ENCODE measurements around the gene RAB20.

The RAB20 gene

GRCh38 chr13:110605132-110605531, 43.6 kb upstream of the RAB20 start:
- no peak for ATAC-seq
- TF ChIP-seq ZFP30 (CRISPR knock-in tag; IDR thresholded peaks at IDR 0.05) (no peak), RARB (CRISPR knock-in tag; IDR thresholded peaks at IDR 0.05) (no peak), TSHZ2 (CRISPR knock-in tag; IDR thresholded peaks at IDR 0.05) (no peak), SNAI2 (CRISPR knock-in tag; IDR thresholded peaks at IDR 0.05) (no peak), GLIS3 (CRISPR knock-in tag; IDR thresholded peaks at IDR 0.05) (no peak), ESRRG (CRISPR knock-in tag; IDR thresholded peaks at IDR 0.05) (no peak), OSR1 (CRISPR knock-in tag; IDR thresholded peaks at IDR 0.05) (no peak), BACH2 (CRISPR knock-in tag; IDR thresholded peaks at IDR 0.05; ENCODE audit: borderline replicate concordance) (no peak), ZFP3 (CRISPR knock-in tag; IDR thresholded peaks at IDR 0.05) (no peak), ZNF565 (CRISPR knock-in tag; conservative IDR thresholded peaks at IDR 0.05; ENCODE audit: low read depth) (no peak), CSDC2 (CRISPR knock-in tag; IDR thresholded peaks at IDR 0.05) (no peak), ZC3H10 (CRISPR knock-in tag; IDR thresholded peaks at IDR 0.05) (no peak), TOX (CRISPR knock-in tag; IDR thresholded peaks at IDR 0.05; ENCODE audit: borderline replicate concordance) (no peak)
- TF ChIP-seq, protein P1, sequence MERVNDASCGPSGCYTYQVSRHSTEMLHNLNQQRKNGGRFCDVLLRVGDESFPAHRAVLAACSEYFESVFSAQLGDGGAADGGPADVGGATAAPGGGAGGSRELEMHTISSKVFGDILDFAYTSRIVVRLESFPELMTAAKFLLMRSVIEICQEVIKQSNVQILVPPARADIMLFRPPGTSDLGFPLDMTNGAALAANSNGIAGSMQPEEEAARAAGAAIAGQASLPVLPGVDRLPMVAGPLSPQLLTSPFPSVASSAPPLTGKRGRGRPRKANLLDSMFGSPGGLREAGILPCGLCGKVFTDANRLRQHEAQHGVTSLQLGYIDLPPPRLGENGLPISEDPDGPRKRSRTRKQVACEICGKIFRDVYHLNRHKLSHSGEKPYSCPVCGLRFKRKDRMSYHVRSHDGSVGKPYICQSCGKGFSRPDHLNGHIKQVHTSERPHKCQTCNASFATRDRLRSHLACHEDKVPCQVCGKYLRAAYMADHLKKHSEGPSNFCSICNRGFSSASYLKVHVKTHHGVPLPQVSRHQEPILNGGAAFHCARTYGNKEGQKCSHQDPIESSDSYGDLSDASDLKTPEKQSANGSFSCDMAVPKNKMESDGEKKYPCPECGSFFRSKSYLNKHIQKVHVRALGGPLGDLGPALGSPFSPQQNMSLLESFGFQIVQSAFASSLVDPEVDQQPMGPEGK (CRISPR knock-in tag; IDR thresholded peaks at IDR 0.05; ENCODE audit: borderline replicate concordance), result no peak

- no peak for ATAC-seq
- TF ChIP-seq OSR1 (CRISPR knock-in tag; IDR thresholded peaks at IDR 0.05) (no peak), GLIS3 (CRISPR knock-in tag; IDR thresholded peaks at IDR 0.05) (no peak), TOX (CRISPR knock-in tag; IDR thresholded peaks at IDR 0.05; ENCODE audit: borderline replicate concordance) (no peak), POU6F1 (CRISPR knock-in tag; IDR thresholded peaks at IDR 0.05; ENCODE audit: borderline replicate concordance, low read depth) (no peak), ESRRG (CRISPR knock-in tag; IDR thresholded peaks at IDR 0.05) (no peak), ZFP3 (CRISPR knock-in tag; IDR thresholded peaks at IDR 0.05) (no peak), RARB (CRISPR knock-in tag; IDR thresholded peaks at IDR 0.05) (no peak), TCF4 (CRISPR knock-in tag; IDR thresholded peaks at IDR 0.05; ENCODE audit: borderline replicate concordance) (no peak), ZC3H10 (CRISPR knock-in tag; IDR thresholded peaks at IDR 0.05) (no peak), TSHZ2 (CRISPR knock-in tag; IDR thresholded peaks at IDR 0.05) (no peak), ISL1 (CRISPR knock-in tag; IDR thresholded peaks at IDR 0.05) (no peak), SNAI2 (CRISPR knock-in tag; IDR thresholded peaks at IDR 0.05) (no peak), BACH2 (CRISPR knock-in tag; IDR thresholded peaks at IDR 0.05; ENCODE audit: borderline replicate concordance) (no peak), ZFP30 (CRISPR knock-in tag; IDR thresholded peaks at IDR 0.05) (no peak), PPARA (CRISPR knock-in tag; IDR thresholded peaks at IDR 0.05; ENCODE audit: borderline replicate concordance) (no peak), CSRNP3 (CRISPR knock-in tag; IDR thresholded peaks at IDR 0.05) (no peak)
Observed at GRCh38 chr13:110600980-110601379, 39.5 kb upstream of the RAB20 start.
